Parathyroid adenoma (tissue), 2 donors: Measurements from ENCODE around the gene INPP4A.

Experiments used
- H2AFZ ChIP-seq: fragments of 300-600 bp; sonication (generic); one replicate; pipeline ENCODE4 v1.7.0; 2017; ENCODE audit warnings: antibody characterized with exemption, mild to moderate bottlenecking
- H3K27ac ChIP-seq: fragments of 300-600 bp; sonication (generic); one replicate; pipeline ENCODE4 v1.7.0; 2017
- H3K27me3 ChIP-seq: fragments of 300-600 bp; sonication (generic); one replicate; pipeline ENCODE4 v1.7.0; 2017; ENCODE audit warnings: low read length; ENCODE audit not compliant: control insufficient read depth, insufficient read depth
- H3K36me3 ChIP-seq: fragments of 300-600 bp; sonication (generic); one replicate; pipeline ENCODE4 v1.7.0; 2017; ENCODE audit warnings: low read length; ENCODE audit not compliant: control insufficient read depth, insufficient read depth
- H3K4me1 ChIP-seq: fragments of 300-600 bp; sonication (generic); one replicate; pipeline ENCODE4 v1.7.0; 2017; ENCODE audit warnings: control low read depth
- H3K4me2 ChIP-seq: fragments of 300-600 bp; sonication (generic); one replicate; pipeline ENCODE4 v1.7.0; 2017; ENCODE audit warnings: low read length
- H3K4me3 ChIP-seq: fragments of 300-600 bp; sonication (generic); one replicate; pipeline ENCODE4 v1.7.0; 2017; ENCODE audit warnings: low read depth, low read length
- H3K79me2 ChIP-seq: fragments of 300-600 bp; sonication (generic); one replicate; pipeline ENCODE4 v1.7.0; 2017; ENCODE audit warnings: control low read depth
- H3K9ac ChIP-seq: fragments of 300-600 bp; sonication (generic); one replicate; pipeline ENCODE4 v1.7.0; 2017; ENCODE audit warnings: mild to moderate bottlenecking
- H3K9me3 ChIP-seq: fragments of 300-600 bp; sonication (generic); one replicate; pipeline ENCODE4 v1.7.0; 2017; ENCODE audit warnings: low read length; ENCODE audit not compliant: control insufficient read depth
- CTCF ChIP-seq: fragments of 300-600 bp; sonication (generic); IDR thresholded peaks from one replicate; pipeline ENCODE4 v1.7.0; 2017; ENCODE audit warnings: antibody characterized with exemption, mild to moderate bottlenecking
- donor health status: primary hyperparathyroidism.

Gene INPP4A

GRCh38 chr2:98608116-98608961 lies 163.7 kb downstream of the INPP4A start, which contains the start of the genes COA5 and UNC50:
Gene COA5, minus strand, starts transcription at chr2:98608512. Its CDS starts 107 bp downstream, at chr2:98608405.
Gene UNC50, plus strand, starts transcription at chr2:98608589. Its CDS starts 1,171 bp downstream, at chr2:98609760.
- peak; percentile 21 for TF ChIP-seq CTCF
- peaks cover 45% of the 10 kb centered on the region for H3K79me2 ChIP-seq
- H3K4me3 ChIP-seq, result peak within 1 kb of the TSS; percentile 84
- H2AFZ ChIP-seq, result peak within 1 kb of the TSS; percentile 93
- peak within 1 kb of the TSS; percentile 90 for H3K27ac ChIP-seq
- peak within 1 kb of the TSS; percentile 77 for H3K4me2 ChIP-seq
- no peaks in the 10 kb centered on the region for H3K36me3 ChIP-seq
- H3K9me3 ChIP-seq, result no peaks in the 10 kb centered on the region
- peaks cover 24% of the 10 kb centered on the region for H3K4me1 ChIP-seq
- peak within 1 kb of the TSS; percentile 92 for H3K9ac ChIP-seq
- no peaks in the 10 kb centered on the region for H3K27me3 ChIP-seq

- H2AFZ ChIP-seq, result peak overlapping the region; percentile 93
- H3K4me3 ChIP-seq, result peak overlapping the region; percentile 84
- no peak for TF ChIP-seq CTCF
- no peaks in the 10 kb centered on the region for H3K9me3 ChIP-seq
- no peaks in the 10 kb centered on the region for H3K36me3 ChIP-seq
- peaks cover 24% of the 10 kb centered on the region for H3K4me1 ChIP-seq
- peak overlapping the region; percentile 92 for H3K9ac ChIP-seq
- no peaks in the 10 kb centered on the region for H3K27me3 ChIP-seq
- H3K79me2 ChIP-seq, result peaks cover 50% of the 10 kb centered on the region
- peak overlapping the region; percentile 77 for H3K4me2 ChIP-seq
- H3K27ac ChIP-seq, result peak overlapping the region; percentile 90
Observed at GRCh38 chr2:98608962-98609604, 164.4 kb downstream of the INPP4A start.

GRCh38 chr2:98614024-98614739 lies 169.5 kb downstream of the INPP4A start:
- Histone ChIP-seq H3K4me3 (no peak overlapping the region), H3K27me3 (no peaks in the 10 kb centered on the region), H3K9ac (no peak overlapping the region), H3K79me2 (peaks cover 30% of the 10 kb centered on the region), H3K27ac (no peak overlapping the region), H3K4me1 (peaks cover 10% of the 10 kb centered on the region), H3K4me2 (no peak overlapping the region), H3K36me3 (no peaks in the 10 kb centered on the region), H3K9me3 (no peaks in the 10 kb centered on the region), H2AFZ (no peak overlapping the region)
- TF ChIP-seq CTCF, result no peak

- Histone ChIP-seq H3K36me3 (no peaks in the 10 kb centered on the region), H3K9me3 (no peaks in the 10 kb centered on the region), H2AFZ (no peak overlapping the region), H3K9ac (no peak overlapping the region), H3K27ac (no peak overlapping the region), H3K27me3 (no peaks in the 10 kb centered on the region), H3K79me2 (peaks cover 17% of the 10 kb centered on the region), H3K4me1 (peaks cover 5% of the 10 kb centered on the region), H3K4me3 (no peak overlapping the region), H3K4me2 (no peak overlapping the region)
- TF ChIP-seq CTCF, result no peak
Observed at GRCh38 chr2:98615481-98615880, 170.8 kb downstream of the INPP4A start.
